ENCODE data around the gene SIMC1.
"Not testable (repeated sequence)": the region's sequence is repeated elsewhere in the genome, so short reads cannot be mapped to it uniquely, and the experiment has no call there.

GRCh38 chr5:176216393-176216916, 21.8 kb upstream of the SIMC1 start:
- not testable (repeated sequence) for TF ChIP-seq EZH2 (IDR thresholded peaks at IDR 0.05; ENCODE audit: borderline replicate concordance, low read depth, low read length, severe bottlenecking); CTCF (IDR thresholded peaks at IDR 0.05; ENCODE audit: borderline replicate concordance, extremely low read depth, low read length, poor library complexity, severe bottlenecking)

All from DND-41 (cell line).